GM11168 (cell line): ENCODE measurements around the gene TMEM190.
"Not testable (repeated sequence)": the region's sequence is repeated elsewhere in the genome, so short reads cannot be mapped to it uniquely, and the experiment has no call there.

ENCODE experiments used
- in situ Hi-C: fragments of 300-500 bp; cut with MboI; formaldehyde crosslinking; loops from one replicate; pipeline ENCODE4 v1.12.0; 2022; ENCODE audit warnings: low sequenced_read_pairs; ENCODE audit not compliant: unreplicated experiment

TMEM190 gene

GRCh38 chr19:55376241-55376933 is at the start of gene TMEM190:
TMEM190 (plus strand) TSS chr19:55376826; CDS start chr19:55376854, 28 bp downstream.
- in situ Hi-C loops, result loop anchor here (5.0 kb wide), 1 partner anchor 34 kb away; no protein-coding TSS in a partner anchor

DNA sequence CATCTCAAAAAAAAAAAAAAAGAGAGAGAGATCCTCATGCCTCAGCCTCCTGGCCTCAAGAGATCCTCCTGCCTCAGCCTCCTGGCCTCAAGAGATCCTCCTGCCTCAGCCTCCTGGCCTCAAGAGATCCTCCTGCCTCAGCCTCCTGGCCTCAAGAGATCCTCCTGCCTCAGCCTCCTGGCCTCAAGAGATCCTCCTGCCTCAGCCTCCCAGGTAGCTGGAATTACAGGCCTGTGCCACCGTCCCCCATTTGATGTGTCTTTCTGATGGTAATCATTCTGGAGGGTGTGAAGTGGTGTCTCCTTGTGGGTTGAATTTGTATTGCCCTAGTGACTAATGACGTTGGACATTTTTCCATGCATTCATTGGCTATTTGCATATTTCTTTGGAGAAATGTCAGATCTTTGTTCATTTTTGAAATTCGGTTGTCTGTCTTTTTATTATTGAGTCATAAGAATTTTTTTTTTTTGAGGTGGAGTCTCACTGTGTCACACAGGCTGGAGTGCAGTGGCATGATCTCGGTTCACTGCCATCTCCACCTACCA is 47.8 kb upstream of the TMEM190 start:
- in situ Hi-C loops, result not testable (repeated sequence)

- in situ Hi-C loops, result not testable (repeated sequence)
These were observed 46.8 kb upstream of the TMEM190 start for GRCh38 chr19:55329791-55330190.

DNA sequence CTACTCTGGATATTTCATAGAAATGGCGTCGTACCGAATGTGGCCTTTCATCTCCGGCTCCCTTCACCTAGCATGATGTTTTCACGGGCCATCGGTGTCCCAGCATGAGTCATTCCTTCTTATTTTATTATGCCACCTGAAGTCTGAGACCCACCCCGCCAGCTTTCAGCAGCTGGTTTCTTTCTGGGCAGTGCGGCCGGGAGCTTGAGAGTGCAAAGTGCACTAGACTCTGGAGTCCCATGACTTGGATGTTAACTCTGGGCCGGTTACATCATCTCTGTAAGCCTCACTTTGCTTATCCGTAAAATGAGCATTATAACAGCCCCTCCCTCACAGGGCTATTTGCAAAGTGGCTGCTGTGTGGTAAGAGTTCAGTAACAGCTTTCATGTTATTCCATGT is 42.8 kb upstream of the TMEM190 start:
- in situ Hi-C loops, result no loop called here

DNA sequence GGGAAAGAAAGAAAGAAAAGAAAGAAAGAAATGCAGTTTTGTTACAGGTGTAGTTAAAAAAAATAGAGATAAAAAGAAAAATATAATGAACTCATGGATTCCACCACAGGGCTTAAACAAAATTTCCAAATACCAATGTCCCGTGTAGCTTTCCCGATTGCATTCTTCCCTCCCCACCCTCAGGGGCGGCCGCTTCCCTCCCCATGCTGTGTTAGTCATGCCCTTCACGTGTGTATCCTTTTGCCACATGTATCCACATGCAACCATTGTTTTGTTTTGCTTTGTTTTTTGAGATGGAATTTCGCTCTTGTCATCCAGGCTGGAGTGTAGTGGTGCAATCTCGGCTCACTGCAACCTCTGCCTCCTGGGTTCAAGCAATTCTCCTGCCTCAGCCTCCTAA is 40.5 kb upstream of the TMEM190 start:
- in situ Hi-C loops, result no loop called here

DNA sequence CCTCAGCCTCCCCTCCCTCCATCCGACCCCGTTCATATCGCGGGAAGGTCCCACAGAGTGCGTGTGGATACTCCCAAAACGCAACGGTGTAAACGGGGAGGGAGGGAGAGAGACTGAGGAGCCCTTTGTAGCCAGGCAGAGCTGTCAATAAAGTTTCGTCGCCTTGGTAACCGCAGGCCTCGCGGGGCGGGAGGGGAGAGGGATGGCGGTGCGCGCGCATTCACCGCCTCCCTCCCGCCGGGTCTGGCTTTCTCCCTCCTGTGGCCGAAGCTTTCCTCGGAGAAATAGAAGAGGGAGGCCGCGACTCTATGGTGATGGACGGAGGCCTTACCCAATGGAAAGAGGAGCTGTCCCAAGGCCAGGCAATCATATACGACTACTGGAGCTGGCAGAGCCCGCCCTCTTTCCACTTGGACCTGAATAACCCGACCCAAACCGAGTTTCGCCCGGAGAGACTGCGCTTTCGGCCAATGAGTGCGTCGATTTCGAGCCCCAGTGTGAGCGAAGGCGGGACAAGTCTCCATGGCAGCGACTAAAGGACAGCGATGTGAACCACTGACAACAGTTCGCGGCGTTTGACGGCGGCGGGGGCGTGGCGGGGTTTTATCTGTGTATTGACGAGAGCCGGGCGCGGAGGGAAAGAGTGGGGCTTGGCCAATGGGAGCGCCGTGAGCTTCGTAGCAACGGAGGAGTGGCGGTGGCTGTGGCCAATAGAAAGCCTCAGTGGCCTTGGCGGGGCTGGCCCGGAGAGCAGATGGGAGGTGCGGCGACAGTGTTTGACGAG is 37.3 kb upstream of the TMEM190 start, which contains the start of gene KMT5C:
Gene KMT5C (plus strand): TSS at position 772 of the 784 bp plus-strand sequence. CDS start 2,061 bp downstream, outside the sequence.
- in situ Hi-C loops, result no loop called here

DNA sequence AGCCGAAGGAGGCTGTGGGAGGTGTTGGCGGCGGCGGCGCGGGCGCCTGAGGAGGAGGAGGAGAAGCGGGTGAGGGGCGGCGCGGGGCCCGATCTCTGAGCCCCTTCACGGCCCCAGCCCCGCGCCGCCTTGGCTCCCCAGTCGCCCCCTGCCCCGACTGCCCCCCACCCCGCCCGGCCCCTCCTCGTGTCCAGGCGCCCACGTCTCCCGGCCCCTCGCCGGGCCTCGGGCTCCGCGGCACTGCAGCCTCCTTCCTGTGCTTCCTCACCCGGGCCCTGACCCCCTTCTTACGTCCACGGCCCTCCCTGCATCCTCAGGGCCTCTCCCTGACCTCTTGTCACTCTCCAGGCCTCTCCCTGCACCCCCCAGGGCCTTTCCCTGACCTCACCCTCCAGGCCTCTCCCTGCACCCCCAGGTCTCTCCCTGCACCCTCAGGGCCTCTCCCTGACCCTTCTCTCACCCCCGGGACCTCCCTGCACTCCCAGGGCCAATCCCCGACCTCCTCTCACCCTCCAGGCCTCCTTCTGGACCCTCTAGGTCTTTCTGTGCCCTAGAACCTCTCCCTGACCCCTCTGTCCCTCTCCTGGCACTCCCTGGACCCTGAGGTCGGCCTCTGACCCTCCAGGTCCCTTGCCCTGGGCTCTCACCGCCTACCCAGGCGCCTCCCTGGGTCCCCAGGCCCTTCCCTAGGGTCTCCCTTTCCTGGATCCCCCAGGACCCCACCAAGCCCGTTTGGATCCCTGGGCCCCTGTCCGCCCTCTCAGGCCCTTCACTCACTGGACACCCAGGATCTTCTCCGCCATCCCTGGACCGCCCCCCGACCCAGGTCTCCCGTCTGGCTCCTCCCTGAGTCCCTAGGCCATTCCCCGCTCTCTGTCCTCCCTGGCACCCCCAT is 36.5 kb upstream of the TMEM190 start:
- in situ Hi-C loops, result loop anchor here (5.0 kb wide), 1 partner anchor 37 kb away; the partner anchor contains the start of gene TMEM190

- in situ Hi-C loops, result loop anchor here (5.0 kb wide), 1 partner anchor 37 kb away; the partner anchor contains the start of gene TMEM190
These were observed 35.9 kb upstream of the TMEM190 start for GRCh38 chr19:55340784-55341147.

DNA sequence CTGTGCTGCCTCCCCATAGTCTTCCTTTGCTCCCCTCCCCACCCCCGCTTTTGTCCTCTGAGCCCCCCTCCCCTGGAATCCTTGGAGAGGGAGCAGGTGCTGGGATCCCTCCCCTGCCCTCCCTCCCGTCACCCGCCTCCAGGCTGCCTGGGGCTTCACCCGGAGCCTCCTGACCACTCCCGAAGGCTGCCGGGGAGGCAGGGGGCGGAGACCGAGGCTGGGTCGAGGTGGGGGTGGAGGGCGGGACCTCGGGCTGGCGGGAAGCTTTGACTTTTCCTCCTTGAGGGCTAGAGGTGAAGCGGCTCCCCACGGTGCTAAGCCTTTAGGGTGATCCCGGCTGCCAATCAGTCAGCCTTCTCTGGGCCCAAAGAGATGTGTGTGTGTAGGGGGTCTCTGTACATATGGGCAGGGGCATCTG is 35.4 kb upstream of the TMEM190 start:
- in situ Hi-C loops, result loop anchor here (5.0 kb wide), 1 partner anchor 36 kb away; the partner anchor contains the start of gene TMEM190

DNA sequence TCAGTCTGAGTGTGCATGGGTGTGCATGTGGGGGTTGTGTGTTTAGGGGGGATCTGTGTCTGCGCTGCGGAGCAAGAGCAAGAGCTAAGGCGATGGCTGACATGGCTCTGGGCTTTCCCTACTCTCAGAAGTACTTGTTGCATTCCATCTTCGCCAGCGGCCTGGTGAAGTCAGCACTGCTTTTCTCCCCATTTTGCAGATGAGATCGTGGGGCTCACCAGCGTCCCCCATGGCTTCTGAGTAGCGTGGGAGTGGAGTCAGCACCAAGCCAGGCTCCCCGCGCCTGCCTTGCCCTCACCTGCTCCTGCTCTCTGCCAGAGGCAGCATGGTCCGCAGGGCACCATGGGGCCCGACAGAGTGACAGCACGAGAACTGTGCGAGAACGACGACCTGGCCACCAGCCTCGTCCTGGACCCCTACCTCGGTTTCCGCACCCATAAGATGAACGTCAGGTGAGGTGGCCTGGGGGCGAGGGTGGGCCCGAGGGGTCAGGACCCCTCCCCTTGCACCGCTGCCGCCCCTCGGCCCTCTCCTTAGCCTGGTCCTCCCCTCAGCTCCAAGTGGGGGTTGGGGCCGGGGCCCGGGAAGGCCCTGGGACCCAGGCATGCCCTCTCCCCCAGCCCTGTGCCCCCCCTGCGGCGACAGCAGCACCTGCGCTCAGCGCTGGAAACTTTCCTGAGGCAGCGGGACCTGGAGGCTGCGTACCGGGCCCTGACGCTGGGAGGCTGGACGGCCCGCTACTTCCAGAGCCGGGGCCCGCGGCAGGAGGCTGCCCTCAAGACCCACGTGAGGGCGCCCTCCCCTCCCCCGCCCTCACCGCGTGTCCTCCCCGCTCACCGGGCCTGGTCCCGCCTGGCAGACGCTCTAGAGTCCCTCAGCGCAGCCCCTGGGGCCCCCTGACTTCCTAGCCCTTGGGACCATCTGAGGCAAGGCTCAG is 34.8 kb upstream of the TMEM190 start:
- in situ Hi-C loops, result loop anchor here (5.0 kb wide), 1 partner anchor 35 kb away; the partner anchor contains the start of gene TMEM190

- in situ Hi-C loops, result loop anchor here (5.0 kb wide), 1 partner anchor 33 kb away; the partner anchor contains the start of gene TMEM190
These were observed 32.2 kb upstream of the TMEM190 start for GRCh38 chr19:55344444-55344843.

GRCh38 chr19:55345101-55345817 is 31.4 kb upstream of the TMEM190 start:
- in situ Hi-C loops, result no loop called here

DNA sequence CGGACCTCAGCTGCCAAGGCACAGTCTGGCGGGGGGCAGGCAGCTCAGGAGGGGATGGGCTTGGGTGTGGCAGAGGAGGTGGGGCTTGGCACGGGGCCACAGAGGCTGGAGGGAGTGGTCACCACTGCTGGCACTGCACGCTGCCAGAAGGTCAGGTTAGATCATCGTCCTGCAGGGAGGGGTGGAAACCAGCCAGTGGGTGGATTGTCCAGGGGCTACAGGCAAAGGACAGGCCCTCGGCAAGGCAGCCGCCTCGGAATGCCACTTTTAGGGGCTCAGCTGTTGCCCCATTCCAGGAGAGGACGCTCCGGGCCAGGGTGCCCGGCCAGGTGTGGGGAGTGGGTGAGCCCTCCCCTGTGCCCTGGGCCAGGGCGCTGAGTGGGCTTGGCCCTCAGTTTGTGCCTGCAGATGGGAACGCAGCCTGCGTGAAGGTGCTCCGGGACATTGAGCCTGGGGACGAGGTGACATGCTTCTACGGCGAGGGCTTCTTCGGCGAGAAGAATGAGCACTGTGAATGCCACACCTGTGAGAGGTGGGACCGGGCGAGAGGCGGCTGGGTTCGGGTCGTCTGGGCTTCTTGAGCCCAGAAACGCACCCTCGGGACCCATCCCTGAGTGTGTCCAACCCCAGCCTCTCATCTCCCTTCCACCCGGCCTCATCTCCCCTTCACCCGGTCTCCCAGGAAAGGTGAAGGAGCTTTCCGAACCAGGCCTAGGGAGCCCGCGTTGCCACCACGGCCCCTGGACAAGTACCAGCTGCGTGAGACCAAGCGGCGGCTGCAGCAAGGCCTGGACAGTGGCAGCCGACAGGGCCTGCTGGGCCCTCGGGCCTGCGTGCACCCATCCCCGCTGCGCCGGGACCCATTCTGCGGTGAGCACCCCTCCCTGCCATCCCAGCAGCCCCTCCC is 30.6 kb upstream of the TMEM190 start:
- in situ Hi-C loops, result no loop called here

GRCh38 chr19:55346725-55347441 is 29.7 kb upstream of the TMEM190 start:
- in situ Hi-C loops, result no loop called here

GRCh38 chr19:55347442-55348009 is 29.1 kb upstream of the TMEM190 start:
- in situ Hi-C loops, result no loop called here
